ENCODE results near the gene CES4A.

GRCh38 chr16:67017421-67017750 is 29.0 kb downstream of the CES4A start:
- TF ChIP-seq CTCF (IDR thresholded peaks at IDR 0.05): no peak
- TF ChIP-seq EP300 (IDR thresholded peaks at IDR 0.05): no peak

Data from tibial nerve (tissue), 4 donors.